ENCODE data around the gene KRTAP10-7.
"Not testable (repeated sequence)": the region's sequence is repeated elsewhere in the genome, so short reads cannot be mapped to it uniquely, and the experiment has no call there.

Gene KRTAP10-7

DNA sequence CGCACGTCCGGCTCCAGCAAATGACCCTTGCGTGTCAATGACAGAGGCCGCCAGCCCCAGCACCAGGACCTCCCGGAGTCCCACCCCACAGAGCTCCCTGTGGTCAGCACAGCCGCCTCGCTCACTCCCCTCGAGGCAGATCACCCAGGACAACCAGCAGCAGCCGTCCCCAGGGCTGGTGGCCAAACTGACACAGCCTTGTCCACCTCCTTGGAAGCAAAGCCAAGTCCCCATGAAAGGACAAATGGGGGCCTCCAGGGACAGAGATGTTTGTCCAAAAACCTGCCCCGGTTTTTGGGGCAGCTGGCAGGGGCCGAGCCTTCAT is 38.9 kb downstream of the KRTAP10-7 start:
- H3K27me3 ChIP-seq, result peaks cover 2% of the 10 kb centered on the region
- TF ChIP-seq, protein P1, sequence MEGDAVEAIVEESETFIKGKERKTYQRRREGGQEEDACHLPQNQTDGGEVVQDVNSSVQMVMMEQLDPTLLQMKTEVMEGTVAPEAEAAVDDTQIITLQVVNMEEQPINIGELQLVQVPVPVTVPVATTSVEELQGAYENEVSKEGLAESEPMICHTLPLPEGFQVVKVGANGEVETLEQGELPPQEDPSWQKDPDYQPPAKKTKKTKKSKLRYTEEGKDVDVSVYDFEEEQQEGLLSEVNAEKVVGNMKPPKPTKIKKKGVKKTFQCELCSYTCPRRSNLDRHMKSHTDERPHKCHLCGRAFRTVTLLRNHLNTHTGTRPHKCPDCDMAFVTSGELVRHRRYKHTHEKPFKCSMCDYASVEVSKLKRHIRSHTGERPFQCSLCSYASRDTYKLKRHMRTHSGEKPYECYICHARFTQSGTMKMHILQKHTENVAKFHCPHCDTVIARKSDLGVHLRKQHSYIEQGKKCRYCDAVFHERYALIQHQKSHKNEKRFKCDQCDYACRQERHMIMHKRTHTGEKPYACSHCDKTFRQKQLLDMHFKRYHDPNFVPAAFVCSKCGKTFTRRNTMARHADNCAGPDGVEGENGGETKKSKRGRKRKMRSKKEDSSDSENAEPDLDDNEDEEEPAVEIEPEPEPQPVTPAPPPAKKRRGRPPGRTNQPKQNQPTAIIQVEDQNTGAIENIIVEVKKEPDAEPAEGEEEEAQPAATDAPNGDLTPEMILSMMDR (IDR thresholded peaks at IDR 0.05), result no peak

GRCh38 chr21:44640761-44641160 is 40.4 kb downstream of the KRTAP10-7 start:
- H3K36me3 ChIP-seq, result no peaks in the 10 kb centered on the region
- no peaks in the 10 kb centered on the region for H3K27me3 ChIP-seq
- no peak overlapping the region for H3K27ac ChIP-seq
- peaks cover 3% of the 10 kb centered on the region for H3K9me3 ChIP-seq
- H3K4me1 ChIP-seq (ENCODE audit: control insufficient read depth in 1 of 2, insufficient read depth in 1 of 2, low read depth in 1 of 2, low read length in 1 of 2), result no peaks in the 10 kb centered on the region
- TF ChIP-seq, protein P1 (IDR thresholded peaks at IDR 0.05), result no peak
- H3K4me3 ChIP-seq (ENCODE audit: low read depth in 1 of 2, low read length in 1 of 2), result no peak overlapping the region

More for the DNA sequence above, 38.9 kb downstream of the KRTAP10-7 start:
- H3K4me3 ChIP-seq (ENCODE audit: low read depth in 1 of 2, low read length in 1 of 2), result no peak overlapping the region
- H3K27ac ChIP-seq, result no peak overlapping the region
- H3K36me3 ChIP-seq, result no peaks in the 10 kb centered on the region
- H3K9me3 ChIP-seq, result peaks cover 2% of the 10 kb centered on the region
- H3K4me1 ChIP-seq (ENCODE audit: control insufficient read depth in 1 of 2, insufficient read depth in 1 of 2, low read depth in 1 of 2, low read length in 1 of 2), result no peaks in the 10 kb centered on the region

DNA sequence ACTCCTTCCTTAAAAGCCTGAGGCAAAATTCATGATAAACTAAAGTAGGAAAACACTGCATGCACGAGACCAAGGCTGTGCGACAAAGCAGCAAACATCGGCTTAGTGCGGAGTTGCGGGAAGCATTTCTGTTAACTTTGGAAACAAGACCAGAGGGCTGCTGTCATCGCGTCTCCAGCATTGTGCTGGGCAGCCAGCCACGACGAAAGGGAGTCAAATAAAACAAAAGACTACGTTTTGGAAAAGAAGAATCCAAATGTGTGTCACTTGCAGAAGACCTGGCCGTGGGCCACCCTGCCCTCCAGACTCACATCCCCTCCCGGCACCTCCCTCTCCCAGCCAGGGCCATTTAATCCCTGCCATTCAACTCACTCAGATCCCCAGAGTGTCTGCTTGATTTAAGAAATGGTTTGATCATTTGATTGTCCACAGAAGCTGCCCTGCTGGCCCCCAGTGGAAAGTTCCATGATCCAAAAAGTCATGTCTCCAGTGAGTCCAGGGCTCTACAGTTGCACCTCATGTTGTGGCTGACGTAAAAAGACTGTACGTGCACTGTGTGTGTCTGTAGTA is 43.4 kb downstream of the KRTAP10-7 start:
- Histone ChIP-seq H3K9me3 (peaks cover 3% of the 10 kb centered on the region), H3K27ac (no peak overlapping the region), H3K4me1 (ENCODE audit: control insufficient read depth in 1 of 2, insufficient read depth in 1 of 2, low read depth in 1 of 2, low read length in 1 of 2) (no peaks in the 10 kb centered on the region), H3K36me3 (no peaks in the 10 kb centered on the region), H3K27me3 (peaks cover 17% of the 10 kb centered on the region), H3K4me3 (ENCODE audit: low read depth in 1 of 2, low read length in 1 of 2) (no peak overlapping the region)
- TF ChIP-seq, protein P1 (IDR thresholded peaks at IDR 0.05), result no peak

- TF ChIP-seq, protein P1 (IDR thresholded peaks at IDR 0.05), result no peak
- Histone ChIP-seq H3K4me1 (ENCODE audit: control insufficient read depth in 1 of 2, insufficient read depth in 1 of 2, low read depth in 1 of 2, low read length in 1 of 2) (no peaks in the 10 kb centered on the region), H3K27me3 (peaks cover 17% of the 10 kb centered on the region), H3K9me3 (peaks cover 3% of the 10 kb centered on the region), H3K36me3 (no peaks in the 10 kb centered on the region), H3K27ac (no peak overlapping the region), H3K4me3 (ENCODE audit: low read depth in 1 of 2, low read length in 1 of 2) (no peak overlapping the region)
These were observed 44.5 kb downstream of the KRTAP10-7 start for GRCh38 chr21:44644878-44645277.

GRCh38 chr21:44646366-44647221 is 46.2 kb downstream of the KRTAP10-7 start, which contains the start of gene KRTAP10-11:
Gene KRTAP10-11 (plus strand): TSS chr21:44646414. CDS start chr21:44646459, 45 bp downstream.
- H3K9me3 ChIP-seq; H3K36me3 ChIP-seq; H3K4me1 ChIP-seq (ENCODE audit: control insufficient read depth in 1 of 2, insufficient read depth in 1 of 2, low read depth in 1 of 2, low read length in 1 of 2); H3K4me3 ChIP-seq (ENCODE audit: low read depth in 1 of 2, low read length in 1 of 2); H3K27ac ChIP-seq: not testable (repeated sequence)
- peaks cover 17% of the 10 kb centered on the region for H3K27me3 ChIP-seq

DNA sequence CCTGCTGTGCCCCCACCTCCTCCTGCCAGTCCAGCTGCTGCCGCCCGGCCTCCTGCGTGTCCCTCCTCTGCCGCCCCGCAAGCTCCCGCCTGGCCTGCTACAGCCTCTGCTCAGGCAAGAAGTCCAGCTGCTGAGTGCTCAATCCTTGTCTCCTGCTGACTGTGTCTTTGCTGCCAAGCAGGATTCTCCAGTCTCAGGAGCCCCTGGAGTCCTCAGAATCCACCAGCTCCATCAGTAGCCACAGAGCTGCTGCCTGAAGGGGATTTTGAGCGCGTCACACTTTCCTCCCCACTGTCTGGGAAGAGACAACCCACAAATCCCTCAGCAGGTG is 46.8 kb downstream of the KRTAP10-7 start:
- Histone ChIP-seq H3K27ac (no peak overlapping the region), H3K9me3 (peaks cover 3% of the 10 kb centered on the region), H3K4me3 (ENCODE audit: low read depth in 1 of 2, low read length in 1 of 2) (no peak overlapping the region), H3K36me3 (no peaks in the 10 kb centered on the region), H3K27me3 (peaks cover 17% of the 10 kb centered on the region), H3K4me1 (ENCODE audit: control insufficient read depth in 1 of 2, insufficient read depth in 1 of 2, low read depth in 1 of 2, low read length in 1 of 2) (no peaks in the 10 kb centered on the region)
- TF ChIP-seq, protein P1 (IDR thresholded peaks at IDR 0.05), result no peak

Measured in neutrophil (primary cell).